GM19193 (cell line): ENCODE data around the gene POMT2.

Experiments
- POLR2A ChIP-seq: IDR thresholded peaks from 4 replicates; pipeline ENCODE4 v1.6.1; 2011; ENCODE audit not compliant: insufficient read depth, insufficient read length; ENCODE audit errors: extremely low read depth

POMT2 gene

GRCh38 chr14:77266336-77266735 lies 54.3 kb downstream of the POMT2 start:
- TF ChIP-seq POLR2A = no peak

- no peak for TF ChIP-seq POLR2A
Measured at GRCh38 chr14:77265561-77266335, 54.9 kb downstream of the POMT2 start.

DNA sequence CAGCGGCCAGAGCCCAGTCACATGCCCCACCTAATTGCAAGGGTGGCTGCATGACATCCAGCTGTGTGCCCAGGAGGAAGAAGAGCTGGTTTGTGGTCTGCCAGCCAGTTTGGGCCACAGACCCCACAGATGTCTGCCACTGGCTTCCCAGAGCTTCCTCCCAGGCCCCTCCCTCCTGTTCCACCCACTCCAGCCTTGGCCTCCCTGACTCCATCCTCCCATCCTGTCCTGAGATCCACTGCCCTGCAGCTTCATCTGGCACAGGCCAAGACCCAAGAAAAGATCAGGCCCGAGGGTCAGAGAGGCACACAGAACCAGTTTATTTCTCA lies 55.5 kb downstream of the POMT2 start:
- TF ChIP-seq POLR2A = no peak

- no peak for TF ChIP-seq POLR2A
Measured at GRCh38 chr14:77264466-77265186, 56.1 kb downstream of the POMT2 start.

GRCh38 chr14:77260631-77261030 lies 60.1 kb downstream of the POMT2 start:
- TF ChIP-seq POLR2A = no peak

DNA sequence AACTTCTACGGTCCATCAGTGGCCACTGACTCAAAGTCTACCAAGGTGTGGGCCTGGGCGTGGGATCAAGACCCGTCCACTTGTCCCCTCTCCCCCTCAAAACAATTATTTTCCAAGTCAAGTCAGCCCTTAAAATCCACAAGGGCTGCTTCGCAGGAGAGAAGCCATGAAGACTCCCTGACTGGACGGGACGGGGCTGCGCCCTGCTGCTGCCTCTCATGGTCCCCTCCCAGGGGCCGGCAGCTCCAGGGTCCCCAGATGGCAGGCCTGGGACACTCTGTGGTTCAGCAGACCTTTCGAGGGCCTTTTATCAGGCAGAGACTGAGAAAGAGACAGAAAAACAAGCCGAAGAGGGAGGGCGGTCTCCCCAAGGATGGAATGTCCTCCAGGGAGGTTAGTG lies 60.5 kb downstream of the POMT2 start:
- no peak for TF ChIP-seq POLR2A

GRCh38 chr14:77259025-77259715 lies 61.5 kb downstream of the POMT2 start:
- TF ChIP-seq POLR2A = no peak

DNA sequence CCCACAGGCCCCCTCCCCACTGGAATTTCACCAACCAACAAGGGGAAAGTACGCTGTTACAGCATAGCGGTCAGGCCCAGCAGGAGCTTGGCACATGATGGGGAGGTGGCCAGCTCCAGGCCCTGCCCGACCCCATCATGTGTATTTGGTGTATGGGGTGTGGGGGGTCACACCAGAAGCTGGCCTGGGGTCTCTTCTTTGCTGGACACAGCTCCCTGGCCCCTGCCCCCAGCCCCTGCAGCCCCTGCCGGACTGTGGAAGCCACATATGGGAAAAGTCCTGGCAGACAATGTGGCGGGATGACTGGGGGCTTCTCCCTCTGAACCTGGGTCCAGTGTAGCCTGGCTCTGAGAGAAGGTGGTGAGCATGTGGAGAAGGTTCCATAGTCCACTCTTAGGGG lies 62.1 kb downstream of the POMT2 start:
- TF ChIP-seq POLR2A = no peak

- no peak for TF ChIP-seq POLR2A
Measured at GRCh38 chr14:77257700-77258099, 63.0 kb downstream of the POMT2 start.

- no peak for TF ChIP-seq POLR2A
Measured at GRCh38 chr14:77256694-77257093, 64.0 kb downstream of the POMT2 start.

GRCh38 chr14:77253333-77254190 lies 67.1 kb downstream of the POMT2 start:
- no peak for TF ChIP-seq POLR2A

GRCh38 chr14:77251870-77252269 lies 68.8 kb downstream of the POMT2 start:
- no peak for TF ChIP-seq POLR2A

DNA sequence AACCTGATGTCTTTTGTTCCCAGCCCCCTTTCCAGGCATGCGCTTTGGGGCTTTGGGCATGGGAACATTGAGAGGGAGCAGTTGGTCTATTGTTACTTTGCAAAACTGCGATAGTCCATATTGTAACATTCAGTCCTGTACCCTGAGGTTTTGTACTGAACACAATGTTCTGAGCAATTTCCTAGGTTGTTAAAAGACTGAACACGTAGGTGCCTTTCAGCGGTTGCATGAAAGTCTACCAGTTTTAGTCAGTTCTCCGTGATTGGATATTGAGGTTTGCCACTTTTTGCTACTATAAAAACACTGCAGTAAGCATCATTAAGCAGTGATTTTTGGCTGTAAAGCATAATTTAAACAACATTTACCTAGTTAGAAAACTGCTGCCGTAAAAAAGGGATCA lies 69.8 kb downstream of the POMT2 start:
- no peak for TF ChIP-seq POLR2A

- TF ChIP-seq POLR2A = no peak
Measured at GRCh38 chr14:77249286-77249685, 71.4 kb downstream of the POMT2 start.

- no peak for TF ChIP-seq POLR2A
Measured at GRCh38 chr14:77248666-77249065, 72.0 kb downstream of the POMT2 start.

- no peak for TF ChIP-seq POLR2A
Measured at GRCh38 chr14:77246784-77247183, 73.9 kb downstream of the POMT2 start.

DNA sequence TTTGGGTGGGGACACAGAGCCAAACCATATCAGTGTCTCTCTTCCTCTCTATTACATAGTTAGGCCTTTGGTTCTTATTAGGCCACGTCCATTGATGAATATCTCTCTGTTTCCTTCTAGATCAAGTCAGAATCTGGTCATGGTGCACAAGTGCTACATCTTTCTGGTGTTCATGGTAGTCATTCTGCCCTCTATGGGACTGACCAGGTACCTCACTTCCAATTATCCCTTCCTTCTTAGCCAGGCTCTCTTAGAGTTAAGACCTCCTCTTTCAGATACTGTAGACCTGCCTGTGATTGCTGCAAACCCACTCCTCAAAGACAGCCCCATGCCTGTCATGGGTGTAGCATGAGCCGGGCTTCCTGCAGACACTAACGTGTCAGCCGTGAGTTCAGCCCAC lies 74.9 kb downstream of the POMT2 start:
- TF ChIP-seq POLR2A = no peak
